ENCODE results near the gene PRKAR2B. TPM values are rescaled to one million over a fixed set of nuclear protein-coding genes. Genes with fewer than 3 reads are reported as not detected.

Gene PRKAR2B
- total and polyA plus RNA-seq, 7 donors = 1.3 to 3.5 (median 1.7) TPM

- H3K36me3 ChIP-seq (ENCODE audit: insufficient read depth in 1 of 2, low read depth in 1 of 2) = no peaks in the 10 kb centered on the region
- no peak overlapping the region for H3K4me3 ChIP-seq
- TF ChIP-seq CTCF (IDR thresholded peaks at IDR 0.05) = no peak
- no peak overlapping the region for H3K27ac ChIP-seq
- DNase-seq (no peak), ATAC-seq (no peak)
- peaks cover 0 to 2% (median 0%) of the 10 kb centered on the region in 3 donors for H3K27me3 ChIP-seq (ENCODE audit: insufficient read depth in 3 of 3, low read length in 2 of 3)
- 39 to 43% (median 40%) methylated on average over 2 of the region's 2 CpGs for WGBS, 3 donors
- no peaks in the 10 kb centered on the region for H3K9me3 ChIP-seq
- intact Hi-C loops (cut with DNase I) = no loop called here
- no peaks in the 10 kb centered on the region for H3K4me1 ChIP-seq
These were observed 36.6 kb upstream of the PRKAR2B start for GRCh38 chr7:107007892-107008287.

- Histone ChIP-seq H3K4me3 (no peak overlapping the region), H3K27me3 (ENCODE audit: insufficient read depth in 3 of 3, low read length in 2 of 3) (no peaks in the 10 kb centered on the region), H3K27ac (no peak overlapping the region), H3K4me1 (no peaks in the 10 kb centered on the region), H3K36me3 (ENCODE audit: insufficient read depth in 1 of 2, low read depth in 1 of 2) (no peaks in the 10 kb centered on the region), H3K9me3 (no peaks in the 10 kb centered on the region)
- intact Hi-C loops (cut with DNase I) = no loop called here
- no peak for DNase-seq
- 72 to 80% (median 75%) methylated on average over 4 of the region's 4 CpGs for WGBS, 3 donors
- ATAC-seq = no peak
- no peak for TF ChIP-seq CTCF (IDR thresholded peaks at IDR 0.05)
These were observed 34.7 kb upstream of the PRKAR2B start for GRCh38 chr7:107009846-107010203.

- Histone ChIP-seq H3K9me3 (no peaks in the 10 kb centered on the region), H3K4me1 (no peaks in the 10 kb centered on the region), H3K27me3 (ENCODE audit: insufficient read depth in 3 of 3, low read length in 2 of 3) (no peaks in the 10 kb centered on the region), H3K4me3 (no peak overlapping the region), H3K36me3 (ENCODE audit: insufficient read depth in 1 of 2, low read depth in 1 of 2) (no peaks in the 10 kb centered on the region), H3K27ac (no peak overlapping the region)
- no peak for TF ChIP-seq CTCF (IDR thresholded peaks at IDR 0.05)
- intact Hi-C loops (cut with DNase I) = no loop called here
- ATAC-seq (no peak), DNase-seq (no peak)
- WGBS, 3 donors = 84 to 96% (median 94%) methylated on average over 6 of the region's 6 CpGs
These were observed 31.8 kb upstream of the PRKAR2B start for GRCh38 chr7:107012691-107013090.

GRCh38 chr7:107014387-107015023, 30.0 kb upstream of the PRKAR2B start:
- TF ChIP-seq CTCF (IDR thresholded peaks at IDR 0.05) = no peak
- H3K9me3 ChIP-seq = no peaks in the 10 kb centered on the region
- no peak overlapping the region for H3K4me3 ChIP-seq
- H3K27ac ChIP-seq = no peak overlapping the region
- DNase-seq = no peak
- ATAC-seq = no peak
- H3K27me3 ChIP-seq (ENCODE audit: insufficient read depth in 3 of 3, low read length in 2 of 3) = no peaks in the 10 kb centered on the region
- no peaks in the 10 kb centered on the region for H3K36me3 ChIP-seq (ENCODE audit: insufficient read depth in 1 of 2, low read depth in 1 of 2)
- intact Hi-C loops (cut with DNase I) = no loop called here
- 6 to 12% (median 8%) methylated on average over 7 of the region's 7 CpGs for WGBS, 3 donors
- H3K4me1 ChIP-seq = no peaks in the 10 kb centered on the region

GRCh38 chr7:107016312-107016711, 28.2 kb upstream of the PRKAR2B start:
- Histone ChIP-seq H3K9me3 (no peaks in the 10 kb centered on the region), H3K36me3 (ENCODE audit: insufficient read depth in 1 of 2, low read depth in 1 of 2) (no peaks in the 10 kb centered on the region), H3K4me1 (no peaks in the 10 kb centered on the region), H3K4me3 (no peak overlapping the region), H3K27ac (no peak overlapping the region), H3K27me3 (ENCODE audit: insufficient read depth in 3 of 3, low read length in 2 of 3) (no peaks in the 10 kb centered on the region)
- TF ChIP-seq CTCF (IDR thresholded peaks at IDR 0.05) = no peak
- WGBS, 3 donors = 76 to 85% (median 84%) methylated on average over 4 of the region's 4 CpGs
- no peak for DNase-seq
- intact Hi-C loops (cut with DNase I) = no loop called here
- ATAC-seq = no peak

Data from psoas muscle (tissue), 8 donors.